SW 1271 (cell line): ENCODE results near the gene EVL.

ENCODE experiments used
- DNase-seq, 2 experiments: peaks; one replicate each; lab custom pipeline; 2025; lab: John Stamatoyannopoulos, UW

The EVL gene

GRCh38 chr14:100084591-100084990 lies 19.4 kb downstream of the EVL start:
- no peak for DNase-seq

GRCh38 chr14:100085462-100085861 lies 20.2 kb downstream of the EVL start:
- no peak for DNase-seq

GRCh38 chr14:100086361-100086760 lies 21.1 kb downstream of the EVL start:
- DNase-seq = no peak

- DNase-seq = no peak
Observed at GRCh38 chr14:100088226-100088625, 23.0 kb downstream of the EVL start.

- no peak for DNase-seq
Observed at GRCh38 chr14:100091386-100091785, 26.2 kb downstream of the EVL start.

GRCh38 chr14:100092832-100093231 lies 27.6 kb downstream of the EVL start:
- DNase-seq = no peak

GRCh38 chr14:100093319-100093718 lies 28.1 kb downstream of the EVL start:
- DNase-seq = no peak

- DNase-seq = peak in 1 of 2 experiments; percentile 32
Observed at GRCh38 chr14:100096656-100097055, 31.4 kb downstream of the EVL start.

GRCh38 chr14:100098171-100098570 lies 32.9 kb downstream of the EVL start:
- no peak for DNase-seq

GRCh38 chr14:100100032-100100703 lies 34.9 kb downstream of the EVL start:
- DNase-seq = no peak

- DNase-seq = no peak
Observed at GRCh38 chr14:100102156-100102785, 37.0 kb downstream of the EVL start.

- no peak for DNase-seq
Observed at GRCh38 chr14:100103250-100104005, 38.2 kb downstream of the EVL start.

GRCh38 chr14:100104006-100104352 lies 38.8 kb downstream of the EVL start:
- no peak for DNase-seq

GRCh38 chr14:100104523-100105300 lies 39.5 kb downstream of the EVL start:
- no peak for DNase-seq

GRCh38 chr14:100105357-100106169 lies 40.3 kb downstream of the EVL start:
- no peak for DNase-seq

- no peak for DNase-seq
Observed at GRCh38 chr14:100106250-100107112, 41.3 kb downstream of the EVL start.

- no peak for DNase-seq
Observed at GRCh38 chr14:100107236-100107635, 42.0 kb downstream of the EVL start.

- DNase-seq = peak in 1 of 2 experiments; percentile 61
Observed at GRCh38 chr14:100108042-100108825, 43.0 kb downstream of the EVL start.

- no peak for DNase-seq
Observed at GRCh38 chr14:100108840-100109593, 43.8 kb downstream of the EVL start.
